H9 (cell line): ENCODE data around the gene LCP1. TPM values are rescaled to one million over a fixed set of nuclear protein-coding genes. Genes with fewer than 3 reads are reported as not detected.

ENCODE experiments used
- DNase-seq: peaks from one replicate; pipeline ENCODE4 v3.0.0-alpha.2; 2017
- H2AFZ ChIP-seq: one replicate; pipeline ENCODE4 v1.6.1; 2013; ENCODE audit warnings: mild to moderate bottlenecking, low read length, control low read depth, moderate library complexity
- H2AK5ac ChIP-seq: 2 replicates; pipeline ENCODE4 v1.6.1; 2013; ENCODE audit warnings: low read length, control low read depth, mixed read lengths; ENCODE audit not compliant: insufficient read length
- H2BK120ac ChIP-seq: one replicate; pipeline ENCODE4 v1.6.1; 2013; ENCODE audit warnings: low read depth, mild to moderate bottlenecking, low read length, control low read depth, inconsistent platforms; ENCODE audit not compliant: poor library complexity, severe bottlenecking
- H2BK12ac ChIP-seq: 2 replicates; pipeline ENCODE4 v1.6.1; 2013; ENCODE audit warnings: low read length, control low read depth, mixed read lengths, low read depth; ENCODE audit not compliant: insufficient read length
- H2BK15ac ChIP-seq: 2 replicates; pipeline ENCODE4 v1.6.1; 2013; ENCODE audit warnings: low read depth, low read length, control low read depth
- H2BK20ac ChIP-seq: one replicate; pipeline ENCODE4 v1.6.1; 2013; ENCODE audit warnings: low read depth, mild to moderate bottlenecking, low read length, control low read depth, inconsistent platforms; ENCODE audit not compliant: poor library complexity, severe bottlenecking
- H2BK5ac ChIP-seq: 2 replicates; pipeline ENCODE4 v1.6.1; 2013; ENCODE audit warnings: low read length, control low read depth, mixed read lengths; ENCODE audit not compliant: insufficient read length
- H3K14ac ChIP-seq: 2 replicates; pipeline ENCODE4 v1.6.1; 2013; ENCODE audit warnings: low read length, control low read depth; ENCODE audit not compliant: insufficient read depth
- H3K18ac ChIP-seq: 2 replicates; pipeline ENCODE4 v1.6.1; 2013; ENCODE audit warnings: low read depth, mild to moderate bottlenecking, mixed read lengths, low read length, control low read depth; ENCODE audit not compliant: insufficient read length
- H3K23ac ChIP-seq: 2 replicates; pipeline ENCODE4 v1.6.1; 2013; ENCODE audit warnings: low read length, control low read depth, mixed read lengths, low read depth; ENCODE audit not compliant: insufficient read length
- H3K23me2 ChIP-seq: 2 replicates; pipeline ENCODE4 v1.6.1; 2013; ENCODE audit warnings: low read depth, mild to moderate bottlenecking, mixed read lengths, low read length, control low read depth; ENCODE audit not compliant: insufficient read length, poor library complexity, severe bottlenecking
- H3K27ac ChIP-seq: 2 replicates; pipeline ENCODE4 v1.5.1; 2013; ENCODE audit warnings: low read length, control low read depth, mixed read lengths, low read depth; ENCODE audit not compliant: insufficient read length
- H3K27me3 ChIP-seq: 2 replicates; pipeline ENCODE4 v1.6.1; 2013; ENCODE audit warnings: low read length, control low read depth, inconsistent platforms; ENCODE audit not compliant: insufficient read depth
- H3K4ac ChIP-seq: 2 replicates; pipeline ENCODE4 v1.6.1; 2013; ENCODE audit warnings: low read depth, mild to moderate bottlenecking, control low read depth, inconsistent platforms, low read length, moderate library complexity
- H3K4me1 ChIP-seq: 2 replicates; pipeline ENCODE4 v1.6.1; 2013; ENCODE audit warnings: low read length, control low read depth, inconsistent platforms; ENCODE audit not compliant: insufficient read depth
- H3K4me2 ChIP-seq: 2 replicates; pipeline ENCODE4 v1.6.1; 2013; ENCODE audit warnings: low read length, control low read depth, mixed read lengths; ENCODE audit not compliant: insufficient read length, insufficient read depth
- H3K56ac ChIP-seq: 2 replicates; pipeline ENCODE4 v1.6.1; 2013; ENCODE audit warnings: low read depth, mild to moderate bottlenecking, mixed read lengths, low read length, control low read depth; ENCODE audit not compliant: insufficient read length
- H3K79me1 ChIP-seq: 2 replicates; pipeline ENCODE4 v1.6.1; 2013; ENCODE audit warnings: low read depth, mild to moderate bottlenecking, moderate library complexity, low read length, control low read depth, inconsistent platforms; ENCODE audit not compliant: insufficient read depth, poor library complexity, severe bottlenecking
- H3K79me2 ChIP-seq: 2 replicates; pipeline ENCODE4 v1.6.1; 2013; ENCODE audit warnings: low read length, control low read depth, inconsistent platforms; ENCODE audit not compliant: insufficient read depth
- H3K9ac ChIP-seq: 2 replicates; pipeline ENCODE4 v1.6.1; 2013; ENCODE audit warnings: low read length, control low read depth, mixed read lengths; ENCODE audit not compliant: insufficient read length; ENCODE audit errors: extremely low read depth
- H3K9me3 ChIP-seq: one replicate; pipeline ENCODE4 v1.6.1; 2013; ENCODE audit warnings: low read depth, low read length, inconsistent platforms; ENCODE audit not compliant: control insufficient read depth
- H3T11ph ChIP-seq: one replicate; pipeline ENCODE4 v1.6.1; 2013; ENCODE audit warnings: mild to moderate bottlenecking, low read length, control low read depth, inconsistent platforms
- H4K20me1 ChIP-seq: one replicate; pipeline ENCODE4 v1.6.1; 2013; ENCODE audit not compliant: control insufficient read depth, insufficient read length, insufficient read depth
- H4K5ac ChIP-seq: 2 replicates; pipeline ENCODE4 v1.6.1; 2013; ENCODE audit warnings: low read depth, mild to moderate bottlenecking, mixed read lengths, low read length, control low read depth; ENCODE audit not compliant: insufficient read length
- H4K8ac ChIP-seq: replicated peaks from 2 replicates; pipeline ENCODE4 v1.6.1; 2013; ENCODE audit warnings: low read length, control low read depth, mixed read lengths, low read depth; ENCODE audit not compliant: insufficient read length
- H4K91ac ChIP-seq: 2 replicates; pipeline ENCODE4 v1.6.1; 2013; ENCODE audit warnings: low read depth, mild to moderate bottlenecking, moderate library complexity, mixed read lengths, low read length, control low read depth; ENCODE audit not compliant: insufficient read length
- H3K27ac Mint-ChIP-seq, 3 experiments: 2 replicates in 2 of 3; 3 replicates in 1 of 3; pipeline ENCODE4 v1.8.0; 2020 to 2021; ENCODE audit warnings: mixed read lengths in 3 of 3, mild to moderate bottlenecking in 1 of 3, moderate library complexity in 1 of 3
- H3K27me3 Mint-ChIP-seq: 2 replicates; pipeline ENCODE4 v1.8.0; 2021; ENCODE audit warnings: low read depth, mild to moderate bottlenecking, moderate library complexity, mixed read lengths
- H3K36me3 Mint-ChIP-seq, 3 experiments: 2 replicates in 2 of 3; 3 replicates in 1 of 3; pipeline ENCODE4 v1.8.0; 2020 to 2021; ENCODE audit warnings: low read depth in 3 of 3, mixed read lengths in 3 of 3; ENCODE audit not compliant: insufficient read depth in 1 of 3
- H3K4me1 Mint-ChIP-seq, 2 experiments: 2 replicates each; pipeline ENCODE4 v1.8.0; 2020; ENCODE audit warnings: mixed read lengths in 2 of 2
- H3K4me3 Mint-ChIP-seq, 2 experiments: 2 replicates in 1 of 2; 3 replicates in 1 of 2; pipeline ENCODE4 v1.8.0; 2020 to 2021; ENCODE audit warnings: mild to moderate bottlenecking in 2 of 2, mixed read lengths in 2 of 2, moderate library complexity in 1 of 2
- H3K9me3 Mint-ChIP-seq, 2 experiments: 2 replicates in 1 of 2; 3 replicates in 1 of 2; pipeline ENCODE4 v1.8.0; 2020; ENCODE audit warnings: mild to moderate bottlenecking in 2 of 2, mixed read lengths in 2 of 2, moderate library complexity in 1 of 2
- CTCF ChIP-seq: fragments of 200-600 bp; sonication (generic); conservative IDR thresholded peaks from 3 replicates; pipeline ENCODE4 v1.8.0; 2021; ENCODE audit warnings: antibody characterized with exemption, mild to moderate bottlenecking
- whole genome bisulfite sequencing: extraction: QIAGEN DNeasy Blood & Tissue Kit; methylation state at CpG from one replicate; pipeline ENCODE4 v1.1.7; 2013; ENCODE audit warnings: missing lambda C conversion rate, low lambda C conversion rate, mixed read lengths; ENCODE audit not compliant: insufficient read length; ENCODE audit errors: extremely low coverage; 5-methylcytosine and 5-hydroxymethylcytosine counted together
- total RNA-seq: library from RNA; stranded (reverse); gene quantifications from 2 replicates; pipeline ENCODE4 v1.2.1, GENCODE V29; 2021

LCP1 gene
- total RNA-seq, 1 experiment from 2014 or later, result 0.81 TPM

GRCh38 chr13:46213242-46213641 is 31.3 kb upstream of the LCP1 start:
- no peak overlapping the region for H4K91ac ChIP-seq
- H3K4me3 Mint-ChIP-seq, result no peak overlapping the region
- no peaks in the 10 kb centered on the region for H3K9me3 ChIP-seq
- peaks cover 12% of the 10 kb centered on the region for H3K23me2 ChIP-seq
- peaks cover 9% of the 10 kb centered on the region in 2 experiments for H3K4me1 Mint-ChIP-seq
- H4K20me1 ChIP-seq, result no peaks in the 10 kb centered on the region
- H3K4me2 ChIP-seq, result no peak overlapping the region
- no peak overlapping the region for H3K27ac ChIP-seq
- H2BK5ac ChIP-seq, result no peak overlapping the region
- H2BK20ac ChIP-seq, result no peak overlapping the region
- no peak for TF ChIP-seq CTCF
- no peak overlapping the region for H3K56ac ChIP-seq
- H3K4ac ChIP-seq, result no peak overlapping the region
- no peaks in the 10 kb centered on the region for H3K79me2 ChIP-seq
- H3K36me3 Mint-ChIP-seq, result no peaks in the 10 kb centered on the region
- no peak for DNase-seq
- H2AK5ac ChIP-seq, result no peak overlapping the region
- H3K9me3 Mint-ChIP-seq, result no peaks in the 10 kb centered on the region; a peak in 1 of 5 replicates
- H3K27me3 Mint-ChIP-seq, result peaks cover 42% of the 10 kb centered on the region
- no peak overlapping the region for H2AFZ ChIP-seq
- no CpG with 5 or more reads among the region's 3 CpGs for WGBS
- no peaks in the 10 kb centered on the region for H3K4me1 ChIP-seq
- no peak overlapping the region for H2BK15ac ChIP-seq
- no peak overlapping the region for H2BK12ac ChIP-seq
- H3K18ac ChIP-seq, result no peak overlapping the region
- H3K14ac ChIP-seq, result no peak overlapping the region
- no peak overlapping the region for H3K23ac ChIP-seq
- H3K27ac Mint-ChIP-seq, result no peak overlapping the region
- H3K27me3 ChIP-seq, result no peaks in the 10 kb centered on the region; the same call in 1 of the 2 replicates
- no peak overlapping the region for H4K8ac ChIP-seq
- no peak overlapping the region for H3T11ph ChIP-seq
- no peak overlapping the region for H4K5ac ChIP-seq
- no peaks in the 10 kb centered on the region for H3K79me1 ChIP-seq
- no peak overlapping the region for H3K9ac ChIP-seq
- no peak overlapping the region for H2BK120ac ChIP-seq
